HG02840 (cell line): ENCODE measurements around the gene SPATA19.

Experiments used
- ATAC-seq: cut with Tn5 transposase; IDR thresholded peaks from one replicate; pipeline ENCODE4 v1.9.1; 2021; ENCODE audit warnings: mild to moderate bottlenecking, moderate library complexity, moderate number of reproducible peaks; ENCODE audit not compliant: unreplicated experiment, low FRiP score

SPATA19 gene

DNA sequence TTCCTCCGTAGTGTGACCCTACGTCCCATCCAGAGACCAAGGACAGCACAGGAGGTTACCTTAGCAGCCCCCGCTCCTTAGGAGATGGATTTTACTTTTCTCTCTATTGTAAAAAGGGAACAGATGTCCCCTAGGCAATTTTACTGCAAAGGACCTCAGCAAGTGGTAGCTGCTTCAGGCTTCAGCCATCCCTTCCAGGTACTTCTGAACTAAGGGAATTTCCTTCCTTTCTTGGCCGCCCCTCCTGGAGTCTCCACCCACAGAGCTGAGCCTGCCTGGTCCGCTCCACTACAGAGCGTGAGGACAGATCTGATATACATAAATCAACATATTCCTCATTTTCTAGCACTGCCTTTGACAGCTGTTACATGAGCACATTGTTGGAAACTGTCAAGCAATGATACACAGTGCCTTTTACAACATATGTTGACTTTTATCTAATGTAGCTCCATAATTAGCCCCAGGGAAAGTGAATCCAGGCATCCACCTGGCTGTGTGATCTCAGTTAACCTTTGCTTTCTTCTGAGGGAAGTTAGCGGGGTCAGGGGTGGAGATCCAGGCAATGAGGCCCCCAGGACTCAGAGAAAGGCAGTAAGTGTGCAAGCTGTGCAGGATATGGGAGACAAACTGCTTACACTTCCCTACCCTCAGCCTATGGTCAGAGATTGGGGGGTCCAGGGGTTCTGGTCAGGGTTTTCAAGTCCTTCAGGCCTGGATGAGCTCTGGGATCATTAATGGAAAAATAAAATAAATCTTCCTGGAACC lies 51.9 kb downstream of the SPATA19 start:
- ATAC-seq: no peak

DNA sequence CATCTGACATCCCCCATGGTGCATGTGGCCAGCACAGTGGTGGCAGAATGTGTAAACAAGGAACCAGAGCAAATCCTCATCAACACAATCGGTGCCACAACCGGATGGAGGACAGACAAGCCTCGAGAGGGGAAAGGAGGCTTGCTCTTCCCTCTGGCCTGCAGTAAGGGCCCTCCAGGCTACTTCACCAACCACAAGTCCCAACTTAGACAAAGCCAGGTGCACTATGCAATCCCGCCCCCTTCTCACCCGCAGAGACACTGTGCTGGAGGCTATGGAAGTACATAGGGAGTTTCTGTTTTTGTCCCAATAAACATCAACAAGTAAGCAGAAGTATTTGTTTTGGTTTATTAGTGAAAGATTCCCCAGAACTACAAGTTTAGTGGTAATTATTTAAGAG lies 54.3 kb downstream of the SPATA19 start:
- ATAC-seq: no peak
